Measurements from ENCODE around the gene DIP2C.
"Not testable (repeated sequence)": the region's sequence is repeated elsewhere in the genome, so short reads cannot be mapped to it uniquely, and the experiment has no call there.

DIP2C gene

DNA sequence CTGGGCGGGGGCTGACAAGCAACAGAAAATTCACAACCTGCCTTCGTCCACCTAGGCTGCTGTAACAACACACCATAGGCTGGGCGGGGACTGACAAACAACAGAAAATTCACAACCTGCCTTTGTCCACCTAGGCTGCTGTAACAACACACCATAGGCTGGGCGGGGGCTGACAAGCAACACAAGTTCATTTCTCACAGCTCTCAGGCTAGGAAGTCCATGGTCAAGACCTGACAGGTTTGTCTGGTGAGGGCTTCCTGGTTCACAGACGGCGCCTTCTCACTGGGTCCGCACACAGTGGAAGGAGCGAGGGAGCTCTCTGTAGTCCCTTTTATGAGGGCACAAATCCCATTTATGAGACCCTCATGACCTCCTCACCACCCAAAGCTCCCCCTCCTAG is 52.2 kb downstream of the DIP2C start:
- DNase-seq = no peak

DNA sequence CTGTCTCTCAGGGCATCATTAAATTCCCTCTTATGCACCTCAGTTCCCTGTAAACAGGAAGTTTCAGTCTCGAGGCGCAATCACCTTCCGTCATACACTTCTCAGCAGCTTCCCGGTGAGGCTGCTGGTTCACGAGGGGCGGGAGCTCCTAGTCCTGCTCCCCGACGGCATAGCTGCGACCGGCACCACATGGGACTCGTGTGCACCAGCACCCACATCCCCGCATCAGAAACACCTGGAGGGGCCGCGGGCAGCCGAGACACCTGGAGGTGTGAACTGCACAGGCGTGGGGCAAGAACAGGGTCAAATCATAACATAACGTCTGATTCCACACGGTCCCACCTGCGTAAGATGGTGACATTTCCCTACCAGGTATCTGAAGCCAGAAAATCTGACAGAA is 52.7 kb downstream of the DIP2C start:
- no peak for DNase-seq

GRCh38 chr10:636016-636730 is 53.3 kb downstream of the DIP2C start:
- DNase-seq = no peak

DNA sequence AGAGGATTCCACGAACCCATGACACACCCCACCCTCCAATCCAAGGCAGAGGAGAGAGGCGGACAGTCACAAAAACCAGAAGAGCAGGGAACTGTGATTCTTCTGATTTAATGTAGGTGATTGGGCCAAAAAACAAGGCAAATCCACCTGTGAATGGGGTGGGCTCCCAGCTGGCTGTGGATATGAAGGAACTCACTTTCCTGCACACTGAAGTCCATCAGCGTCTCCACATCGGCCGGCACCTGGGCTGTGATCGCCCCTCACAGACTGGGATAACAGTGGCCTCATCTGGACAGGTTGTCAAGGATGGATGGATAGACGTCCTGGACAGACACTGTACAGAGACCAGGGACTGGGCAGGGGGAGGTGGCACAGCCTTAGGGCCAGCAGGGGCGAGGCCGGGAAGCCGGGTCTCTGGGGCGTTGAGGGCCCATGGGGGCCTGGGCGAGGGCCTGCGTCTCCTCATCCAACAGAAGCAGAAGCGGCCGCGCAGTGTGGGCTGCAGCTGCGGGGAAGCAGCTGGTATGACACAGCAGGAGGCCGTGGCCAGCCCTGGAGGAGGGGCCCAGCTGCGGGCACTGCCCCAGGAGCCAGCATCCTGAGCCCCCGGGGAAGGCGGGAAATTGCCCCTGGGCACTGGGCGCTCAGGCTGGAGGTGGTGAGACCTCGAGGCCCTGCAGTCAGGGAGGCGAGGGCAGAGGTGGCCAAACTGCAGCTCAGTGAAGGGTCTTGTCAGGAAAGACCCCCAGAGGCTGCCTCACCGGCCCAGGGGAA is 54.2 kb downstream of the DIP2C start:
- DNase-seq = no peak

DNA sequence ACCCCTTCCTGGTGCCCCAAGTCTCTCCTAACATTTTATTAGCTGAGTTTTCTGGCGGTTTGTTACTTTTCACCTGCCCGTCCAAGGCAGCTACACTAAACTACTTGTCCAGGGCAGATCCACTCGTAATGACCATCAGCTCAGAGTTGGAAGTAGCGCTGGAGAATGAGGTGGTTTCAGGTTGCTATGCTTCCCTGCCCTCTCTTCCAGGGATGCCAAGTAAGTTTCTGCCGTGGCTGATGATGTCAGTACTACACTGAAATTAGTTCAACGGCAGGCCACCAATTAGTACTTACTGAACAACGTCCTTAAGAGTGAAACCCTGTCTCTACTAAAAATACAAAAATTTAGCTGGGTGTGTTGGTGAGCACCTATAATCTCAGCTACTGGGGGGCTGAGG is 55.2 kb downstream of the DIP2C start:
- no peak for DNase-seq

GRCh38 chr10:633279-634245 is 55.9 kb downstream of the DIP2C start:
- no peak for DNase-seq

DNA sequence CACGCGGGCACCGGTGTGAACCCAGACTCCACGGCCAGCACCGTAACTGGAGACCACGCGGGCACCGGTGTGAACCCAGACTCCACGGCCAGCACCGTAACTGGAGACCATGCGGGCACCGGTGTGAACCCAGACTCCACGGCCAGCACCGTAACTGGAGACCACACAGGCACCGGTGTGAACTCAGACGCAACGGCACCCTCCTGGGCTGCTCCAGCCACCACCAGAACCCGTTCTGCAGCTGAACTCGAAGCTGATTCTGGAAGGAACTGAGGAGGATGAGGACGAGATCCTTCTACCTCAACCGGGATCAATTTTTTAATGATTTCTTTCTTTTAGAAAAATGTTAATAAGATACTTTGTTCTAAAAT is 56.7 kb downstream of the DIP2C start:
- not testable (repeated sequence) for DNase-seq

- DNase-seq = not testable (repeated sequence)
Measured at GRCh38 chr10:632155-632806, 57.2 kb downstream of the DIP2C start.

DNA sequence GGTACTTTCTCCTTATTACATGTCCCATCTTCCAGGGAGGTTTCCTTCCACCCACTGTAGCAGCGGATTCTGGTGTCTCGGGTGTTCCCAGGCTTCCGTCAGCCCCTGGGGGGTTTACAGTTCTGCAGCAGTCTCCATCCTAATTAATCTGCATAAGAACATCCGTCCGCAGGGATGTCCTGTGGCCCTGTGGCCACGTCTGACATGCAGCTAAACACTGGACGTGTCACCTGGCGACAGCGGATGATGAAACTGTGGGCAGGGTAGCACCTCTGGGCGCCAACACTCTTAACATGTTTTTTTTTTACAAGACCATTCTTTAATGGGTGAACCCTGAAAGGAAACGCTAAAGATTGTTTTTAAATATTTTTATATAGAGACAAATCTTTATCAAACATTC is 58.2 kb downstream of the DIP2C start:
- DNase-seq = no peak

- DNase-seq = no peak
Measured at GRCh38 chr10:630581-631073, 58.8 kb downstream of the DIP2C start.

- DNase-seq = no peak
Measured at GRCh38 chr10:629186-629998, 60.1 kb downstream of the DIP2C start.

GRCh38 chr10:628386-629045 is 61.0 kb downstream of the DIP2C start:
- no peak for DNase-seq

DNA sequence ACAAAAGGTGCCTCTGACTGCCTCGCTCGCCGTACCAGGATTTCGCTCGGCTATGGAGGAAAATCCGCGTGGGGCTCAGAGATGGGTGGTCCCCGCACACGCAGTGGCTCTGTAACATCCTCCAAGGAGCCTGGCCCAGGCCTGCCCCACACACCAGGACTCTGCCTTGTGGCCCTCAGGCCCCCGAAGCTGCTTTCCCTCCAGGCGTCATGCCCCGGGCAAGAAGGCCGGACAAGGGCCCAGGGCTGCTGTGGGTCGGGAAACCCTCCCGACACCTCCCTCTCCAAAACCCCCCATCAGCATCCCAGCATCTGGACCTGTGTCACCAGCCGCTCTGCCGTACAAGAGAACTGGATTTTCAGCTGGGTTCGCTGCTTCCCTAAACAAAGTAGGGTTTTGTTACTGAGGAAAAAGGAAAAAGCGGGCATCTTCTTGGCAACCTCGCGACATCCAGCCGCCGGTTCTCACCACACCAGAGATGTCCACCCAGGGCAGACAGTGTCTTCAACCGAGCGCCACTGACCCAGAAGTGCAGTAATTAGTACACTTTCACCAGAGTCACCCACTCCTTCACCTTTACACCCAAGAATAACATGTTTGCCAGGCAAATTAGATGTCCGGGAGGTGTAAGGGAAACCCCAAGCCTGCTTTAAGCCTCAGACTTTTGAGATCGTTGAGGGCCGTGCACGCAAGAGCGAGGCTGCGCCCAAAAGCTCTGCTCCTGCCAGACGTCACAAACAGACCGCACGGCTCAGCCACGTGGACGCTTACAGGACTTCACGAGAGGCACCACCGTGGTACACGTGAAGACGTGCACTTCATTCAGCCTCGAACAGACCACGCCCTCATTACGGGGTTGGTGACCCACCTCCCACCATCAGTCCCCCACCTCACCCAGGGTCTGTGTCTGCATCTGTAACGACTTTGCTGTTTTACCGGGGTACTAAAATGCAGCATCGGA is 62.2 kb downstream of the DIP2C start:
- DNase-seq = no peak

- no peak for DNase-seq
Measured at GRCh38 chr10:625751-626711, 63.4 kb downstream of the DIP2C start.

DNA sequence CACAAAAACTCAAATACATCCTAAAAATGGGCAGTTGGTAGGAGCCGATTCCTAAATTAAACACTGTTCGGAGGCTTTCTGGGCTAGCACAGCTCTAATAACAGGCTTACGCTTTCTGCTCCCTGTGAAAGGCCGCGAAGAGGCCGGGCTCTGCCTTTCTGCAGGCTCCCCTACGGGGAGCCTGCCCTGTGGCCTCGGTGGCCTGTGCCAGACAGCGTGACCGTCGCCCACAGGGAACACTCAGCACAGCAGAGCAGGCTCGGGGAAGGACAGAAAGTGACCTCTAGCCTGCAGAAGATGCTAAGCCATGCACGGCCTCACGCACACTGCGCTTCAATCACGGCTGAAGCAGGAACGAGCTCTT is 64.2 kb downstream of the DIP2C start:
- no peak for DNase-seq

DNA sequence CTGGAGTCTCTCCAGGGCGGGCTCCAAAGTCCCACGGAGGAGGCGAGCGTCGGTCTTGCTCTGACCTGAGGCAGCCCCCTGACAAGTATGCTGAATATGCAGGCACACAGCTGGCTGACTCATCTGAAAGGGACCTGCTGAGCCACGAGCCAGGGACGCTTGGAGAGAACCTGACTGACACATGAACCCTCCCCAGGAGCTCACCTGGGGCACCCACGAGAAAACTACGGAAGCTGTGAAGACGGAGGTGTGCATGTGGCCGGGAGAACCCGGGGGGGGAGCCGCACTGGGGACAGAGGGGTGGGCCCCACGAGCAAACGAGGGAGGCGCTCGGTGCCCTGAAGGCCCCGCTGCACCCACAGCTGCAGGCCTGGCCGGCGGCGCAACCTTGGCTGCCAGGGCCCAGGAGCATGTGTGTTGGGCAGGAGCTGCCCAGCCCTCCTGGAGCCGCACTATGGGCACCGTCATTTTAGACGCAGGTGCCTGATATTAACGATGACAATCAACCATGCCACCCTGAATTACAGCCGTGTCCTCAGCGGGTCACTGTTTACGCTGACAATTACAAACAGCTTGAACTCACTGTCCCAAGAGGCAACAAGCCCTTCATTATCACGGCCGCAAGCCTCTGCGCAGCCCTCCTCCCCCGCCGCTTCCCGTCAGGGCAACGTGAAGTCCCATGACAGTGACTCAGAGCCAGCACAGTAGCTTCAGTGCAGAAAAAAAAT is 64.7 kb downstream of the DIP2C start:
- no peak for DNase-seq

GRCh38 chr10:624312-624604 is 65.2 kb downstream of the DIP2C start:
- no peak for DNase-seq
